SK-N-SH (cell line): Measurements from ENCODE around the gene GNAZ.

ENCODE experiments used
- CTCF ChIP-seq: fragments of 200-600 bp; sonication (generic); IDR thresholded peaks from 2 replicates; pipeline ENCODE4 v1.6.1; 2017; ENCODE audit warnings: antibody characterized with exemption, mild to moderate bottlenecking, moderate library complexity
- FOXM1 ChIP-seq: IDR thresholded peaks from 2 replicates; pipeline ENCODE4 v1.4.0; 2012; ENCODE audit warnings: low read depth, mild to moderate bottlenecking
- GATA2 ChIP-seq: sonication (generic); formaldehyde crosslinking; IDR thresholded peaks from 2 replicates; pipeline ENCODE4 v1.5.0; 2020; ENCODE audit warnings: mild to moderate bottlenecking, missing genetic modification reagents
- JUND ChIP-seq: IDR thresholded peaks from 2 replicates; pipeline ENCODE4 v1.4.0; 2012
- MEF2A ChIP-seq: IDR thresholded peaks from 2 replicates; pipeline ENCODE4 v1.4.0; 2012; ENCODE audit warnings: low read depth, borderline replicate concordance
- MXI1 ChIP-seq: IDR thresholded peaks from 2 replicates; pipeline ENCODE4 v1.6.1; 2012; ENCODE audit warnings: mild to moderate bottlenecking, low read depth, low read length, improper control_type of control experiment
- NFIC ChIP-seq: IDR thresholded peaks from 2 replicates; pipeline ENCODE4 v1.4.0; 2012; ENCODE audit warnings: borderline replicate concordance
- PBX3 ChIP-seq: IDR thresholded peaks from 2 replicates; pipeline ENCODE4; 2012
- POLR2AphosphoS5 ChIP-seq: IDR thresholded peaks from 2 replicates; pipeline ENCODE4 v1.6.1; 2012; ENCODE audit warnings: low read depth, low read length
- RAD21 ChIP-seq: IDR thresholded peaks from 2 replicates; pipeline ENCODE4 v1.6.1; 2012; ENCODE audit warnings: mild to moderate bottlenecking, low read length
- RFX5 ChIP-seq: IDR thresholded peaks from 2 replicates; pipeline ENCODE4 v1.6.1; 2012; ENCODE audit warnings: mild to moderate bottlenecking, improper control_type of control experiment, low read length
- SMC3 ChIP-seq: IDR thresholded peaks from 2 replicates; pipeline ENCODE4 v1.6.1; 2012; ENCODE audit warnings: low read depth, low read length, improper control_type of control experiment
- ZBTB33 ChIP-seq: IDR thresholded peaks from 2 replicates; pipeline ENCODE4 v1.4.0; 2012; ENCODE audit warnings: low read depth, borderline replicate concordance
- TF ChIP-seq, protein P1 (sequence below): IDR thresholded peaks from 2 replicates; pipeline ENCODE4 v1.4.0; 2012; ENCODE audit warnings: low read depth

GRCh38 chr22:23116506-23117263 lies 46.4 kb downstream of the GNAZ start:
- TF ChIP-seq POLR2AphosphoS5, result no peak
- TF ChIP-seq SMC3, result no peak
- TF ChIP-seq, protein P1, sequence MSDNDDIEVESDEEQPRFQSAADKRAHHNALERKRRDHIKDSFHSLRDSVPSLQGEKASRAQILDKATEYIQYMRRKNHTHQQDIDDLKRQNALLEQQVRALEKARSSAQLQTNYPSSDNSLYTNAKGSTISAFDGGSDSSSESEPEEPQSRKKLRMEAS, result no peak
- TF ChIP-seq CTCF, result no peak
- no peak for TF ChIP-seq MEF2A
- no peak for TF ChIP-seq RAD21
- no peak for TF ChIP-seq RFX5
- no peak for TF ChIP-seq MXI1
- TF ChIP-seq JUND, result no peak
- TF ChIP-seq ZBTB33, result no peak
- no peak for TF ChIP-seq FOXM1
- no peak for TF ChIP-seq GATA2 (CRISPR knock-in tag)
- TF ChIP-seq PBX3, result no peak
- no peak for TF ChIP-seq NFIC
